ENCODE measurements around the gene IRF2.
"Not testable (repeated sequence)": the region's sequence is repeated elsewhere in the genome, so short reads cannot be mapped to it uniquely, and the experiment has no call there.

DNA sequence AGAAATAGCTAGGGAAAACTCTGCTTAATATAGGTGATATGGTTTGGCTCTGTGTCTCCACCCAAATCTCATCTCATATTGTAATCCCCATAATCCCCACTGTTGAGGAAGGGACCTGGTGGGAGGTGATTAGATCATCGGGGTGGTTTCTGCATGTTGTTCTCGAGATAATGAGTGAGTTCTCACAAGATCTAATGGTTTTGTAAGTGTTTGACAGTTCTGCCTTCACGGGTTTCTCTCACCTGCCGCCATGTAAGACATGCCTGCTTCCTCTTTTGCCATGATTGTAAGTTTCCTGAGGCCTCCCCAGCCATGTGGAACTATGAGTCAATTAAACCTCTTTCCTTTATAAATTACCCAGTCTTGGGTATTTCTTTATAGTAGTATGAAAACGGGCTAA is 94.1 kb downstream of the IRF2 start:
- TF ChIP-seq, protein P1, sequence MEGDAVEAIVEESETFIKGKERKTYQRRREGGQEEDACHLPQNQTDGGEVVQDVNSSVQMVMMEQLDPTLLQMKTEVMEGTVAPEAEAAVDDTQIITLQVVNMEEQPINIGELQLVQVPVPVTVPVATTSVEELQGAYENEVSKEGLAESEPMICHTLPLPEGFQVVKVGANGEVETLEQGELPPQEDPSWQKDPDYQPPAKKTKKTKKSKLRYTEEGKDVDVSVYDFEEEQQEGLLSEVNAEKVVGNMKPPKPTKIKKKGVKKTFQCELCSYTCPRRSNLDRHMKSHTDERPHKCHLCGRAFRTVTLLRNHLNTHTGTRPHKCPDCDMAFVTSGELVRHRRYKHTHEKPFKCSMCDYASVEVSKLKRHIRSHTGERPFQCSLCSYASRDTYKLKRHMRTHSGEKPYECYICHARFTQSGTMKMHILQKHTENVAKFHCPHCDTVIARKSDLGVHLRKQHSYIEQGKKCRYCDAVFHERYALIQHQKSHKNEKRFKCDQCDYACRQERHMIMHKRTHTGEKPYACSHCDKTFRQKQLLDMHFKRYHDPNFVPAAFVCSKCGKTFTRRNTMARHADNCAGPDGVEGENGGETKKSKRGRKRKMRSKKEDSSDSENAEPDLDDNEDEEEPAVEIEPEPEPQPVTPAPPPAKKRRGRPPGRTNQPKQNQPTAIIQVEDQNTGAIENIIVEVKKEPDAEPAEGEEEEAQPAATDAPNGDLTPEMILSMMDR (IDR thresholded peaks at IDR 0.05): not testable (repeated sequence)
- TF ChIP-seq EZH2 (IDR thresholded peaks at IDR 0.05; ENCODE audit: borderline replicate concordance, insufficient read depth, low read depth, low read length, poor library complexity, severe bottlenecking): not testable (repeated sequence)
